ENCODE data around the gene TBL1XR1. TPM values are rescaled to one million over a fixed set of nuclear protein-coding genes. Genes with fewer than 3 reads are reported as not detected.

The TBL1XR1 gene
- total RNA-seq, 1 donor from 2014 or later: 372 TPM

DNA sequence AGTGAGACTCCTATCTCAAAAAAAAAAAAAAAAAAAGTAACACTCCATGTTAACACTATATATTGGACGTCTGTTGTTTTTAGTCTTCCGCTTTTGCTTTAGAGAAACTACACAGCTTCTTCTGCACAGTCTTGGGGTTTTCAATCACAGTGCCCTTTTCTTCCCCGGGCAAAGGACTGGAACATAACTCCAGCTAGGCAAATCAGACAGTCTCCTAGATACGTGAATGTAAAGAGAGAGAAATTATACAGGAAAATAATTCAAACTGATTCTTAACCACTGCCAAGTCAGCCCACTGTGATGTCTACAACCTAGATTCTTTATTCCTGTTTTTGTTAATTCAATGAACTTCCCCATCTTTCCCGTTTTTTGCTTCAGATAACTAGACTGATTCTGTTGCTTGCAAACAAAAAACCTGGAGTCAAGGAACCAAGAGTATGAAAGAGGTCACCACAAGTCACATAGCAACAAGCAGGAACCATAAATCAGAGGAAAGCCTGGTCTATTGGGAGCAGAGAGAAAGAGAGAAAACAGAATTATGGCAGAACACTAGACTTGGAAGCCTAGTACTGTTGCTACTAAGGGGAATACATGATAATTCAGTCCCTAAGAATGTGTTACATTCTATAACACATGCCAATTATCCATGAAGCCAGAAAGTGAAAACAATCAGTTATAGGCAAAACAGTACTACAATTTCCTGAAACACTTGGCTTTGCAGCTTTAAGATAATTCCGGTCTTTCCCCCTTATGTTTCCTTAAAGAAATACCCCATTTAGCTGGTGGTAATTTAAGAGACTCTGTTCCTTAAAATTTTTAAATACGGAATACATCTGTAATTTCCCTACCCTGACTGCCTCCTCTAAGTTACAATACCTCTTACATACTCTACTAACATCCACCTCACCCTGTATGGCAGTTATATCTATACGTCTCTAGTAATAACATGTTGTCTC is 63.1 kb downstream of the TBL1XR1 start:
- Mint-ChIP-seq H3K27me3 (no peaks in the 10 kb centered on the region), H3K27ac (peak overlapping the region; percentile 38), H3K4me3 (no peak overlapping the region), H3K9me3 (no peaks in the 10 kb centered on the region), H3K4me1 (peaks cover 74% of the 10 kb centered on the region), H3K36me3 (ENCODE audit: low read depth) (peaks cover 54% of the 10 kb centered on the region)
- ChIA-PET POLR2A (interaction anchor here (0.5 to 0.9 kb wide), 2 partner anchors 11 to 226 kb away, joined by 3 to 7 read pairs; no protein-coding TSS in a partner anchor), CTCF (no interaction called here)
- intact Hi-C loops (cut with micrococcal nuclease): no loop called here
- ATAC-seq (ENCODE audit: low read depth) (no peak), DNase-seq (no peak)
- no peak for TF ChIP-seq CTCF (IDR thresholded peaks at IDR 0.05)

GRCh38 chr3:177131927-177132636 is 65.2 kb downstream of the TBL1XR1 start:
- peaks cover 61% of the 10 kb centered on the region for H3K36me3 Mint-ChIP-seq (ENCODE audit: low read depth)
- intact Hi-C loops (cut with micrococcal nuclease): no loop called here
- ATAC-seq (ENCODE audit: low read depth) (no peak), DNase-seq (no peak)
- H3K4me3 Mint-ChIP-seq: no peak overlapping the region
- no peak for TF ChIP-seq CTCF (IDR thresholded peaks at IDR 0.05)
- peaks cover 69% of the 10 kb centered on the region for H3K4me1 Mint-ChIP-seq
- ChIA-PET POLR2A (no interaction called here), CTCF (interaction anchor here (0.5 kb wide), 1 partner anchor 48 kb away, joined by 3 read pairs; no protein-coding TSS in a partner anchor)
- H3K27ac Mint-ChIP-seq: peak overlapping the region; percentile 13
- H3K9me3 Mint-ChIP-seq: no peaks in the 10 kb centered on the region
- no peaks in the 10 kb centered on the region for H3K27me3 Mint-ChIP-seq

GRCh38 chr3:177127008-177127407 is 70.3 kb downstream of the TBL1XR1 start:
- POLR2A ChIA-PET: interaction anchor here (0.9 kb wide), 1 partner anchor 18 kb away, joined by 3 read pairs; no protein-coding TSS in a partner anchor
- no peak for DNase-seq
- H3K9me3 Mint-ChIP-seq: no peaks in the 10 kb centered on the region
- H3K27me3 Mint-ChIP-seq: no peaks in the 10 kb centered on the region
- H3K4me1 Mint-ChIP-seq: peaks cover 72% of the 10 kb centered on the region
- no peak for ATAC-seq (ENCODE audit: low read depth)
- no peak overlapping the region for H3K4me3 Mint-ChIP-seq
- H3K36me3 Mint-ChIP-seq (ENCODE audit: low read depth): peaks cover 58% of the 10 kb centered on the region
- intact Hi-C loops (cut with micrococcal nuclease): no loop called here
- CTCF ChIA-PET: no interaction called here
- TF ChIP-seq CTCF (IDR thresholded peaks at IDR 0.05): no peak
- H3K27ac Mint-ChIP-seq: no peak overlapping the region

DNA sequence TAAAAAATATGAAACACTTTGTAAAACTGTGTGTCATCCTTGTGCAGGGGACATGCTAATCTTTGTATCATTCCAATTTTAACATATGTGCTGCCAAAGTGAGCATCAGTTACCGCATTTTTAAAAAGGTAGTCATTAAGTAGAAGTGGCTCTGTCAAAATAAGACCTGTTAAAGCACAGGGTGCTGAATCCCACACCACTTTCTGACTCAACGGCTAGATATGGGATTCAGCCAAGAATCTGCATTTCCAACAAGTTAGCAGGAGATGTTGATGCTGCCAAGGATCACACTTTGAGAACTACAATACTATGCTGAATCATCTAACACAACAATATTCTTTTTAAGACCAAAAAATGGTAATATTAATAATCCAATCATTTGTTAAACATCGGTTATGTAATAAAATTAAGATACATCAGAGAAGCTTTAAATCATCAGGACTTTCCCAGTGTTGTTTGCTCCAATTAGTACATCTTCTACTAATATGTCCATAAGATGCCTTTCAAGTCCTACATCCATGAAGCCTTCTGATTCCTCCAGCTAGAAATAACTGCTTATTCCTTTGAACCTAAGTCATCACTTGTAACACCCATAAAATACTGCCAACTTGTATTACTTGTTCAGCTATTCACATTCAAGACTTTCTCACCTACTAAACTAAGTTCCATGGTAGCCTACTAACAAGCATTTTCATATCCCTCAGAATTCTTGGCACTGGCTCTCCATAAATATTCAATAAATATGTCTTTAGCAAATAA is 71.1 kb downstream of the TBL1XR1 start:
- Mint-ChIP-seq H3K27me3 (no peaks in the 10 kb centered on the region), H3K4me1 (peaks cover 72% of the 10 kb centered on the region), H3K9me3 (no peaks in the 10 kb centered on the region), H3K27ac (no peak overlapping the region), H3K36me3 (ENCODE audit: low read depth) (peaks cover 55% of the 10 kb centered on the region), H3K4me3 (no peak overlapping the region)
- ATAC-seq (ENCODE audit: low read depth): no peak
- no peak for TF ChIP-seq CTCF (IDR thresholded peaks at IDR 0.05)
- ChIA-PET CTCF (no interaction called here), POLR2A (no interaction called here)
- DNase-seq: no peak
- intact Hi-C loops (cut with micrococcal nuclease): loop anchor here (1.0 kb wide), 1 partner anchor 9 kb away; no protein-coding TSS in a partner anchor
